HepG2 (cell line): ENCODE results near the gene CTNNA2. TPM values are rescaled to one million over a fixed set of nuclear protein-coding genes. Genes with fewer than 3 reads are reported as not detected.

Experiments used
- ATF4 ChIP-seq, 2 experiments: fragments of 450-650 bp in 1 of 2; sonication (generic) in 1 of 2; formaldehyde crosslinking; IDR thresholded peaks; 2 replicates each; pipeline versions ENCODE4 v1.5.0 to v1.8.0; 2020 to 2022; ENCODE audit warnings: mild to moderate bottlenecking in 1 of 2, missing genetic modification reagents in 1 of 2
- BCLAF1 ChIP-seq: fragments of 450-650 bp; IDR thresholded peaks from 2 replicates; pipeline ENCODE4 v1.6.1; 2017; ENCODE audit warnings: mild to moderate bottlenecking
- ESRRA ChIP-seq: sonication (generic); formaldehyde crosslinking; IDR thresholded peaks from 2 replicates; pipeline ENCODE4 v1.5.1; 2020; ENCODE audit warnings: mild to moderate bottlenecking, low read depth, missing genetic modification reagents
- HDAC2 ChIP-seq: sonication (generic); formaldehyde crosslinking; IDR thresholded peaks from 2 replicates; pipeline ENCODE4 v1.4.0; 2020; ENCODE audit warnings: missing genetic modification reagents
- HMG20A ChIP-seq: IDR thresholded peaks from 2 replicates; pipeline ENCODE4 v1.6.1; 2016; ENCODE audit warnings: borderline replicate concordance
- JUNB ChIP-seq: sonication (generic); formaldehyde crosslinking; IDR thresholded peaks from 2 replicates; pipeline ENCODE4 v1.8.0; 2022; ENCODE audit warnings: missing genetic modification reagents, mild to moderate bottlenecking, borderline replicate concordance
- KAT7 ChIP-seq: IDR thresholded peaks from 2 replicates; pipeline ENCODE4 v1.6.1; 2018; ENCODE audit warnings: borderline replicate concordance, missing compliant biosample characterization
- KDM4B ChIP-seq: sonication (generic); formaldehyde crosslinking; IDR thresholded peaks from 2 replicates; pipeline ENCODE4 v1.4.0; 2020; ENCODE audit warnings: missing genetic modification reagents
- MTA1 ChIP-seq: sonication (generic); formaldehyde crosslinking; IDR thresholded peaks from 2 replicates; pipeline ENCODE4 v1.4.0; 2020; ENCODE audit warnings: missing genetic modification reagents, mild to moderate bottlenecking, borderline replicate concordance
- MTERF4 ChIP-seq: sonication (generic); formaldehyde crosslinking; IDR thresholded peaks from 2 replicates; pipeline ENCODE4 v1.8.0; 2023; ENCODE audit warnings: mild to moderate bottlenecking, missing genetic modification reagents
- PCBP2 ChIP-seq: fragments of 200-400 bp; formaldehyde crosslinking; optimal IDR thresholded peaks from 2 replicates; pipeline ENCODE3; 2018; ENCODE audit warnings: low read length, low read depth; ENCODE audit not compliant: poor library complexity, severe bottlenecking
- RFX5 ChIP-seq: IDR thresholded peaks from 2 replicates; pipeline ENCODE4 v1.6.1; 2011; ENCODE audit warnings: low read depth, low read length, improper control_type of control experiment
- ZC3H4 ChIP-seq: sonication (generic); formaldehyde crosslinking; IDR thresholded peaks from 2 replicates; pipeline ENCODE4 v1.4.0; 2020; ENCODE audit warnings: missing genetic modification reagents, borderline replicate concordance
- ZFP36L1 ChIP-seq: sonication (generic); formaldehyde crosslinking; IDR thresholded peaks from 2 replicates; pipeline ENCODE4 v1.8.0; 2022; ENCODE audit warnings: mild to moderate bottlenecking, missing genetic modification reagents, moderate library complexity
- ZMYM4 ChIP-seq: sonication (generic); formaldehyde crosslinking; IDR thresholded peaks from 2 replicates; pipeline ENCODE4 v1.8.1; 2023; ENCODE audit warnings: mild to moderate bottlenecking, missing genetic modification reagents
- ZNF33A ChIP-seq: sonication (generic); formaldehyde crosslinking; IDR thresholded peaks from 2 replicates; pipeline ENCODE4 v1.5.1; 2020; ENCODE audit warnings: missing genetic modification reagents, mild to moderate bottlenecking, moderate library complexity, borderline replicate concordance
- ZNF629 ChIP-seq: sonication (generic); formaldehyde crosslinking; conservative IDR thresholded peaks from 2 replicates; pipeline ENCODE4 v1.5.0; 2020; ENCODE audit warnings: missing genetic modification reagents
- ZNF780A ChIP-seq: sonication (generic); formaldehyde crosslinking; IDR thresholded peaks from 2 replicates; pipeline ENCODE4 v1.8.0; 2022; ENCODE audit warnings: mild to moderate bottlenecking, missing genetic modification reagents, moderate library complexity
- polyA plus RNA-seq, 8 experiments: library from polyadenylated mRNA; depleted of rRNA in 3 of 8; stranded (reverse) in 7 of 8; unstranded in 1 of 8; fragments of >200 nt; fragmentation: Illumina TruSeq in 4 of 8; extraction: Trizol in 4 of 8; gene quantifications; 2 replicates each; pipeline versions ENCODE4 v1.2.1 to v1.2.3, GENCODE V29; 2011 to 2016; ENCODE audit warnings: low read depth in 4 of 8, missing spikeins in 1 of 8, mixed read lengths in 1 of 8; ENCODE audit not compliant: insufficient read depth in 1 of 8
- total RNA-seq, 5 experiments: library from RNA; depleted of rRNA; stranded (reverse); fragments of >200 nt; fragmentation: Illumina TruSeq; extraction: Trizol; gene quantifications; 2 replicates each; pipeline ENCODE4 v1.2.3, GENCODE V29; 2016; ENCODE audit warnings: low read depth in 1 of 5
- TF ChIP-seq, protein P1 (sequence below): sonication (generic); formaldehyde crosslinking; IDR thresholded peaks from 2 replicates; pipeline ENCODE4 v1.5.0; 2020; ENCODE audit warnings: missing genetic modification reagents
- TF ChIP-seq, protein P2 (sequence below): sonication (generic); formaldehyde crosslinking; IDR thresholded peaks from 2 replicates; pipeline ENCODE4 v1.4.0; 2020; ENCODE audit warnings: missing genetic modification reagents, borderline replicate concordance

The CTNNA2 gene
- total and polyA plus RNA-seq, 2 of the 13 experiments (the other 11 are each of a cell fraction or from before 2014, with no cell fraction given), result not detected

DNA sequence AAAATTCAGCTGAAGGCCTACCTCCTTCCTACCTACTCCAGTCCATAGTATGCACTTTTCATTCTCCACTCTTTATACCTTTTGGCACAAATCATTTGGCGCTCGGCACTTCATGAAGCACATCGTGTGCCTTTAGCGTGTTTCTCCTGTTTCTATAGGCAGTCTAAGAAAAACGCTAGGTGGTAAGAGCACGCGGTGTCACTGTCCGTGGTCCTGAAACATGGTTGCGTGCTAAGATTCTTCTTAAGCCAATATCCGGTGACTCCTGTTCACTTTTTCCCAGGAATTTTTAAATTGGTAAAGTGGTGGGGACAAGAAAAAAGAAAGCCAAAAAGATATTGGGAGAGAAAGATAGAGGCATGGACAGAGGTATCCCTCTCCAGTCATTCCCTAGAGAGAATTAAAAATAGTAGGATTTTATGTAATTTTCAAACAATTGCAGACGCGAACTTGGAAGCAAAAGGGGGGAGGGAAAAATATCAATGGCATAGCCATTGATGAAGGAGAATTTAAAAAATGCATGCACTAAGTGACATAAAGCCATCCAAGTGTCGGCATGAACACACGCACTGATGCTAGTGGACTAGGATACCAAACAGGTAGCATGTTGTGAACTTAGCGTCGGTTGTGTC, 1.4 kb upstream of the CTNNA2 start (continued):
- TF ChIP-seq, protein P1, sequence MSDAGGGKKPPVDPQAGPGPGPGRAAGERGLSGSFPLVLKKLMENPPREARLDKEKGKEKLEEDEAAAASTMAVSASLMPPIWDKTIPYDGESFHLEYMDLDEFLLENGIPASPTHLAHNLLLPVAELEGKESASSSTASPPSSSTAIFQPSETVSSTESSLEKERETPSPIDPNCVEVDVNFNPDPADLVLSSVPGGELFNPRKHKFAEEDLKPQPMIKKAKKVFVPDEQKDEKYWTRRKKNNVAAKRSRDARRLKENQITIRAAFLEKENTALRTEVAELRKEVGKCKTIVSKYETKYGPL (CRISPR knock-in tag), result peak; percentile 83
- TF ChIP-seq KDM4B (CRISPR knock-in tag) (peak; percentile 77; the same call in 1 of the 2 replicates), MTA1 (CRISPR knock-in tag) (no peak), ZMYM4 (CRISPR knock-in tag) (peak; percentile 37; the same call in 1 of the 2 replicates), ZC3H4 (CRISPR knock-in tag) (no peak), MTERF4 (CRISPR knock-in tag) (0 out of 2 replicates have a peak, but pooled peaks have one; percentile 76), ZNF33A (CRISPR knock-in tag) (no peak), HDAC2 (CRISPR knock-in tag) (peak; percentile 78), ZNF780A (CRISPR knock-in tag) (0 out of 2 replicates have a peak, but pooled peaks have one; percentile 71), ZNF629 (CRISPR knock-in tag) (no peak), ZFP36L1 (CRISPR knock-in tag) (peak; percentile 44; the same call in 1 of the 2 replicates), ATF4 (CRISPR knock-in tag; IDR thresholded peaks at IDR 0.05) (no peak), ESRRA (CRISPR knock-in tag) (no peak), KAT7 (CRISPR knock-in tag) (no peak), RFX5 (no peak), HMG20A (CRISPR knock-in tag) (no peak), BCLAF1 (no peak), PCBP2 (no peak), JUNB (CRISPR knock-in tag) (peak; percentile 36; the same call in 1 of the 2 replicates)
- TF ChIP-seq, protein P2, sequence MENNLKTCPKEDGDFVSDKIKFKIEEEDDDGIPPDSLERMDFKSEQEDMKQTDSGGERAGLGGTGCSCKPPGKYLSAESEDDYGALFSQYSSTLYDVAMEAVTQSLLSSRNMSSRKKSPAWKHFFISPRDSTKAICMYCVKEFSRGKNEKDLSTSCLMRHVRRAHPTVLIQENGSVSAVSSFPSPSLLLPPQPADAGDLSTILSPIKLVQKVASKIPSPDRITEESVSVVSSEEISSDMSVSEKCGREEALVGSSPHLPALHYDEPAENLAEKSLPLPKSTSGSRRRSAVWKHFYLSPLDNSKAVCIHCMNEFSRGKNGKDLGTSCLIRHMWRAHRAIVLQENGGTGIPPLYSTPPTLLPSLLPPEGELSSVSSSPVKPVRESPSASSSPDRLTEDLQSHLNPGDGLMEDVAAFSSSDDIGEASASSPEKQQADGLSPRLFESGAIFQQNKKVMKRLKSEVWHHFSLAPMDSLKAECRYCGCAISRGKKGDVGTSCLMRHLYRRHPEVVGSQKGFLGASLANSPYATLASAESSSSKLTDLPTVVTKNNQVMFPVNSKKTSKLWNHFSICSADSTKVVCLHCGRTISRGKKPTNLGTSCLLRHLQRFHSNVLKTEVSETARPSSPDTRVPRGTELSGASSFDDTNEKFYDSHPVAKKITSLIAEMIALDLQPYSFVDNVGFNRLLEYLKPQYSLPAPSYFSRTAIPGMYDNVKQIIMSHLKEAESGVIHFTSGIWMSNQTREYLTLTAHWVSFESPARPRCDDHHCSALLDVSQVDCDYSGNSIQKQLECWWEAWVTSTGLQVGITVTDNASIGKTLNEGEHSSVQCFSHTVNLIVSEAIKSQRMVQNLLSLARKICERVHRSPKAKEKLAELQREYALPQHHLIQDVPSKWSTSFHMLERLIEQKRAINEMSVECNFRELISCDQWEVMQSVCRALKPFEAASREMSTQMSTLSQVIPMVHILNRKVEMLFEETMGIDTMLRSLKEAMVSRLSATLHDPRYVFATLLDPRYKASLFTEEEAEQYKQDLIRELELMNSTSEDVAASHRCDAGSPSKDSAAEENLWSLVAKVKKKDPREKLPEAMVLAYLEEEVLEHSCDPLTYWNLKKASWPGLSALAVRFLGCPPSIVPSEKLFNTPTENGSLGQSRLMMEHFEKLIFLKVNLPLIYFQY (CRISPR knock-in tag), result 0 out of 2 replicates have a peak, but pooled peaks have one; percentile 23
